HEK293T (cell line): ENCODE measurements around the gene CADPS.

Experiments
- BHLHE40 ChIP-seq: fragments of 450-650 bp; IDR thresholded peaks from 2 replicates; pipeline ENCODE4 v1.6.1; 2016; ENCODE audit warnings: mild to moderate bottlenecking, moderate library complexity, borderline replicate concordance
- FOXA1 ChIP-seq: fragments of 450-650 bp; IDR thresholded peaks from 2 replicates; pipeline ENCODE4 v1.6.1; 2016; ENCODE audit warnings: mild to moderate bottlenecking
- LEF1 ChIP-seq: fragments of 450-650 bp; IDR thresholded peaks from 2 replicates; pipeline ENCODE4 v1.6.1; 2017; ENCODE audit warnings: mild to moderate bottlenecking, borderline replicate concordance
- SP1 ChIP-seq: fragments of 450-650 bp; IDR thresholded peaks from 2 replicates; pipeline ENCODE4 v1.6.1; 2017
- SUZ12 ChIP-seq: fragments of 450-650 bp; IDR thresholded peaks from 2 replicates; pipeline ENCODE4 v1.6.1; 2016; ENCODE audit warnings: mild to moderate bottlenecking
- TF ChIP-seq, protein P1 (sequence below): fragments of 450-650 bp; IDR thresholded peaks from 2 replicates; pipeline ENCODE4 v1.6.1; 2016

DNA sequence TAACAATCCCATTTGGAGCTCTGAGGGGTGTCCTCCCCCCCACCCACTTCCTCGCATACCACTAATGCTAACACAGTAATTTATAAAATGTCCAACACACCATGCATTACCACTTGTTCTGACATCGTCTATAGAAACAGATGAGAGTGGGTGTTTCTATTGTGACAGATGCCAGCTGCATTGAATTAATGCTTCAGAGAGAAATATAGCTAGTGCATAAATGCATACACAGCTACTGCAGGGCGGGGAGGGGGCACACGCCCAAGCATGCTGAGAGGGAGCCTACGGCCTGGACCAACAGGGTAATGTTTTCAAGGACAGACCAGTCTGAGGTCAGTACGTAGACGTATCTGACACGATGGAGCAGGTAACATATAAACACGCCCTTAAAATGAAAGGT lies 395.9 kb downstream of the CADPS start:
- TF ChIP-seq LEF1 (no peak), BHLHE40 (no peak), SP1 (no peak), FOXA1 (no peak), SUZ12 (no peak)
- TF ChIP-seq, protein P1, sequence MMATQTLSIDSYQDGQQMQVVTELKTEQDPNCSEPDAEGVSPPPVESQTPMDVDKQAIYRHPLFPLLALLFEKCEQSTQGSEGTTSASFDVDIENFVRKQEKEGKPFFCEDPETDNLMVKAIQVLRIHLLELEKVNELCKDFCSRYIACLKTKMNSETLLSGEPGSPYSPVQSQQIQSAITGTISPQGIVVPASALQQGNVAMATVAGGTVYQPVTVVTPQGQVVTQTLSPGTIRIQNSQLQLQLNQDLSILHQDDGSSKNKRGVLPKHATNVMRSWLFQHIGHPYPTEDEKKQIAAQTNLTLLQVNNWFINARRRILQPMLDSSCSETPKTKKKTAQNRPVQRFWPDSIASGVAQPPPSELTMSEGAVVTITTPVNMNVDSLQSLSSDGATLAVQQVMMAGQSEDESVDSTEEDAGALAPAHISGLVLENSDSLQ = no peak
